ENCODE results near the gene OR51G1. TPM values are rescaled to one million over a fixed set of nuclear protein-coding genes. Genes with fewer than 3 reads are reported as not detected.

OR51G1 gene
- total RNA-seq, 1 donor from 2014 or later: not detected

Other genes with a start within 250 kb of the OR51G1 start
- gene OR51E2, start 226.5 kb downstream of the OR51G1 start, total RNA-seq: not detected
- not detected for gene MMP26, start 219.6 kb downstream of the OR51G1 start, total RNA-seq
- not detected for gene OR51F1, start 154.4 kb downstream of the OR51G1 start, total RNA-seq
- gene OR52R1, start 120.0 kb downstream of the OR51G1 start, total RNA-seq: not detected
- gene OR51F2, start 103.0 kb downstream of the OR51G1 start, total RNA-seq: not detected
- not detected for gene OR51S1, start 75.1 kb downstream of the OR51G1 start, total RNA-seq
- not detected for gene OR51T1, start 42.4 kb downstream of the OR51G1 start, total RNA-seq
- not detected for gene OR51A7, start 20.6 kb downstream of the OR51G1 start, total RNA-seq
- not detected for gene OR51G2, start 5.0 kb downstream of the OR51G1 start, total RNA-seq
- gene OR51A4, start 23.3 kb upstream of the OR51G1 start, total RNA-seq: not detected
- not detected for gene OR51A2, start 31.4 kb upstream of the OR51G1 start, total RNA-seq
- gene OR51L1, start 70.5 kb upstream of the OR51G1 start, total RNA-seq: not detected
- not detected for gene OR52J3, start 122.2 kb upstream of the OR51G1 start, total RNA-seq
- not detected for gene OR52E2, start 135.3 kb upstream of the OR51G1 start, total RNA-seq
- gene OR52E1, start 145.2 kb upstream of the OR51G1 start, total RNA-seq: not detected
- gene OR52A5, start 214.0 kb upstream of the OR51G1 start, total RNA-seq: not detected
- gene OR52A1, start 230.4 kb upstream of the OR51G1 start, total RNA-seq: not detected

All from esophagus mucosa (tissue), 1 donor.